Lung (tissue), 12 donors: ENCODE measurements around the gene PATJ. TPM values are rescaled to one million over a fixed set of nuclear protein-coding genes. Genes with fewer than 3 reads are reported as not detected.

Experiments
- ATAC-seq: fragments of 200-7000 bp; cut with Tn5 transposase; one replicate; pipeline ENCODE4 v1.9.1; 2020; ENCODE audit warnings: moderate number of reproducible peaks; ENCODE audit not compliant: insufficient read depth, low FRiP score
- DNase-seq, 3 donors: peaks; one replicate each; pipeline ENCODE4 v3.0.0-alpha.2; 2013 to 2017
- H3K27ac ChIP-seq, 2 donors: one replicate each; pipeline ENCODE4 v1.5.1; 2013; ENCODE audit warnings: mild to moderate bottlenecking in 2 of 2, moderate library complexity in 2 of 2, control low read depth in 1 of 2, inconsistent platforms in 1 of 2, low read depth in 1 of 2, low read length in 1 of 2
- H3K27me3 ChIP-seq, 3 donors: one replicate each; pipeline ENCODE4 v1.5.1; 2013; ENCODE audit warnings: low read length in 2 of 3; ENCODE audit not compliant: control insufficient read depth in 3 of 3, insufficient read depth in 3 of 3
- H3K36me3 ChIP-seq, 4 donors: one replicate each; pipeline ENCODE4 v1.5.1; 2013; ENCODE audit warnings: low read length in 4 of 4, mild to moderate bottlenecking in 1 of 4, moderate library complexity in 1 of 4; ENCODE audit not compliant: control insufficient read depth in 4 of 4, insufficient read depth in 4 of 4
- H3K4me1 ChIP-seq, 5 donors: one replicate each; pipeline ENCODE4 v1.5.1; 2013; ENCODE audit warnings: low read length in 5 of 5, mild to moderate bottlenecking in 2 of 5, moderate library complexity in 1 of 5; ENCODE audit not compliant: control insufficient read depth in 5 of 5, insufficient read depth in 5 of 5
- H3K4me3 ChIP-seq: one replicate; pipeline ENCODE4 v1.5.1; 2013; ENCODE audit warnings: mild to moderate bottlenecking, control low read depth, moderate library complexity
- H3K9ac ChIP-seq, 2 donors: one replicate each; pipeline ENCODE4 v1.5.1; 2013; ENCODE audit warnings: low read length in 2 of 2, control low read depth in 1 of 2; ENCODE audit not compliant: insufficient read depth in 1 of 2
- H3K9me3 ChIP-seq, 4 donors: one replicate each; pipeline ENCODE4 v1.5.1; 2013; ENCODE audit warnings: low read length in 3 of 4, mild to moderate bottlenecking in 1 of 4, moderate library complexity in 1 of 4; ENCODE audit not compliant: control insufficient read depth in 4 of 4, insufficient read depth in 3 of 4
- CTCF ChIP-seq: IDR thresholded peaks from 2 replicates; pipeline ENCODE4 v1.5.1; 2012; ENCODE audit warnings: mild to moderate bottlenecking; ENCODE audit errors: control extremely low read depth, extremely low read depth
- WGBS, 2 donors: extraction: QIAGEN DNeasy Blood & Tissue Kit; methylation state at CpG; one replicate each; pipeline ENCODE4 v1.1.7; 2013; 5-methylcytosine and 5-hydroxymethylcytosine counted together
- polyA plus RNA-seq, 2 donors: library from polyadenylated mRNA; stranded (reverse); fragments of 200-250 nt; gene quantifications; one replicate each; pipeline ENCODE4 v1.2.1, GENCODE V29; 2013
- total RNA-seq, 2 donors: library from RNA; depleted of rRNA in 1 of 2; stranded (reverse); fragments of >200 nt in 1 of 2; gene quantifications; one replicate each; pipeline ENCODE4 v1.2.1, GENCODE V29; 2014 to 2021
- donor health status: control.
- donor health status: control.
- donor health status: Bipolar disorder and iron deficiency.
- donor health status: healthy.
- donor health status: DM: yes; HTN: yes; CAD: no.

Gene PATJ
- total and polyA plus RNA-seq, 4 donors: 5.3 to 115 (median 26.8) TPM

GRCh38 chr1:62064829-62065407 is 322.6 kb downstream of the PATJ start:
- H3K27ac ChIP-seq: peak overlapping the region in 1 of 2 donors; percentile 91
- ATAC-seq (no peak), DNase-seq (peak in 2 of 3 donors; percentile 24 to 44)
- H3K9ac ChIP-seq: no peak overlapping the region
- no peak for TF ChIP-seq CTCF
- no peaks in the 10 kb centered on the region for H3K9me3 ChIP-seq
- H3K4me1 ChIP-seq: peaks cover 0 to 12% (median 8%) of the 10 kb centered on the region in 5 donors
- no peak overlapping the region for H3K4me3 ChIP-seq
- WGBS, 2 donors: 90 to 91% methylated on average over 4 of the region's 4 CpGs
- H3K36me3 ChIP-seq: peaks cover 0 to 1% (median 0%) of the 10 kb centered on the region in 4 donors
- H3K27me3 ChIP-seq: no peaks in the 10 kb centered on the region

GRCh38 chr1:62066713-62067112 is 324.4 kb downstream of the PATJ start:
- DNase-seq (no peak), ATAC-seq (no peak)
- Histone ChIP-seq H3K27ac (peak overlapping the region in 1 of 2 donors; percentile 49), H3K36me3 (peaks cover 0 to 1% (median 0%) of the 10 kb centered on the region in 4 donors), H3K9me3 (no peaks in the 10 kb centered on the region), H3K4me3 (no peak overlapping the region), H3K4me1 (peaks cover 0 to 16% (median 8%) of the 10 kb centered on the region in 5 donors), H3K27me3 (no peaks in the 10 kb centered on the region), H3K9ac (no peak overlapping the region)
- TF ChIP-seq CTCF: no peak
- 95 to 98% methylated on average over 2 of the region's 2 CpGs for WGBS, 2 donors

- H3K36me3 ChIP-seq: peaks cover 0 to 1% (median 0%) of the 10 kb centered on the region in 4 donors
- H3K9ac ChIP-seq: no peak overlapping the region
- 50 to 85% methylated on average over 1 of the region's 1 CpG for WGBS, 2 donors
- no peak overlapping the region for H3K4me3 ChIP-seq
- TF ChIP-seq CTCF: no peak
- no peaks in the 10 kb centered on the region for H3K9me3 ChIP-seq
- DNase-seq: peak in 2 of 3 donors; percentile 20 to 38
- peak overlapping the region; percentile 40 to 85 for H3K27ac ChIP-seq
- H3K27me3 ChIP-seq: no peaks in the 10 kb centered on the region
- ATAC-seq: no peak
- peaks cover 0 to 16% (median 8%) of the 10 kb centered on the region in 5 donors for H3K4me1 ChIP-seq
Observed at GRCh38 chr1:62068416-62068843, 326.1 kb downstream of the PATJ start.
